Transverse colon (tissue), 4 donors: Measurements from ENCODE around the gene RBCK1. TPM values are rescaled to one million over a fixed set of nuclear protein-coding genes. Genes with fewer than 3 reads are reported as not detected.

Source experiments
- DNase-seq: peaks from one replicate; pipeline ENCODE4 v3.0.0-alpha.2; 2019
- H3K27ac ChIP-seq, 4 donors: fragments of 200-600 bp; sonication (generic); 2 replicates each; pipeline ENCODE4 v1.5.1; 2016 to 2018; ENCODE audit warnings: inconsistent platforms in 4 of 4
- H3K27me3 ChIP-seq: fragments of 200-600 bp; sonication (generic); 2 replicates; pipeline ENCODE4 v1.5.1; 2017; ENCODE audit warnings: inconsistent platforms
- H3K36me3 ChIP-seq, 4 donors: fragments of 200-600 bp; sonication (generic); 2 replicates each; pipeline ENCODE4 v1.5.1; 2017 to 2019; ENCODE audit warnings: inconsistent platforms in 4 of 4
- H3K4me1 ChIP-seq, 4 donors: fragments of 200-600 bp; sonication (generic); 2 replicates each; pipeline ENCODE4 v1.5.1; 2017 to 2020; ENCODE audit warnings: inconsistent platforms in 4 of 4
- H3K4me3 ChIP-seq, 4 donors: fragments of 200-600 bp; sonication (generic); 1 replicate in 1 of 4; 2 replicates in 3 of 4; pipeline versions ENCODE4 v1.5.1 to v1.6.1; 2017 to 2019; ENCODE audit warnings: inconsistent platforms in 4 of 4
- H3K9me3 ChIP-seq, 2 donors: fragments of 200-600 bp; sonication (generic); 2 replicates each; pipeline ENCODE4 v1.5.1; 2017 to 2019; ENCODE audit warnings: inconsistent platforms in 2 of 2
- EP300 ChIP-seq: sonication (generic); formaldehyde crosslinking; IDR thresholded peaks from one replicate; pipeline ENCODE4 v1.6.1; 2017; ENCODE audit warnings: antibody characterized with exemption, low read depth
- POLR2A ChIP-seq: fragments of 450-650 bp; IDR thresholded peaks from one replicate; pipeline ENCODE4 v1.6.1; 2016; ENCODE audit warnings: antibody characterized with exemption, mild to moderate bottlenecking, moderate library complexity
- POLR2AphosphoS5 ChIP-seq, 3 donors: sonication (generic); formaldehyde crosslinking; IDR thresholded peaks; one replicate each; pipeline ENCODE4 v1.6.1; 2016; ENCODE audit warnings: antibody characterized with exemption in 3 of 3
- WGBS, 2 donors: methylation state at CpG; one replicate each; pipeline ENCODE4 v1.1.5; 2018; ENCODE audit warnings: low coverage in 1 of 2; 5-methylcytosine and 5-hydroxymethylcytosine counted together
- in situ Hi-C, 4 donors: fragments of 200-750 bp; cut with MboI; loops; one replicate each; pipeline versions ENCODE4 v1.15.0 to v1.15.1; 2017; ENCODE audit warnings: low sequenced_read_pairs in 3 of 4, low pct_ligation_motif_present in 1 of 4, low pct_unique_long_range_greater_than_20kb in 1 of 4
- intact Hi-C: fragments of 100-400 bp; cut with DNase I; formaldehyde crosslinking; loops from one replicate; pipeline ENCODE4 v1.15.1; 2023; ENCODE audit warnings: low total_unique reads
- total RNA-seq, 4 donors: library from RNA; depleted of rRNA; stranded (reverse); fragments of >200 nt; gene quantifications; one replicate each; pipeline ENCODE4 v1.1.0, GENCODE V29; 2016
- TF ChIP-seq, protein P1 (sequence below), 5 experiments: fragments of 200-600 bp in 3 of 5; fragments of 450-650 bp in 2 of 5; sonication (generic) in 3 of 5; IDR thresholded peaks; 1 replicate in 2 of 5; 2 replicates in 3 of 5; pipeline ENCODE4 v1.5.1; 2016 to 2017; ENCODE audit warnings: antibody characterized with exemption in 5 of 5, inconsistent platforms in 3 of 5, mild to moderate bottlenecking in 2 of 5, moderate library complexity in 1 of 5

Gene RBCK1
- total RNA-seq, 4 donors from 2014 or later: 101 to 152 (median 110) TPM

DNA sequence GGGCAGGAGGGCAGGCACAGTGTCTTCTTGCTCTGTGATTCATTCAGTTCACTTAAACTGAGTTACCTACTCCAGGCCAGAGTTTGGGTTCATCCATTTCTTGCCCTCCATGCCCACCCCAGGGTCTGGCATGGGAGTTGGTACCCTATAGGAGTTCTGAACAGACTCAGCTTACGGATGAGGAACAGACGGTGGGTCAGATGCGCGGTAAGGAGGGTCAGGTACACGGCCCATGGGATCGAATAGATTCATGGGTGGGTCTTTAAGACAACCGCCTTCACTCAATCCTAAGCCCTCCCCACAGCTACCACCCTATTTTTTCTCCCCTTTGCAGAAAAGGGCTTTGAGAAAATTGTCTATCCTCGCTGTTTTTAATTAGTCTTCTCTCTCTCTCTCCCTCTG, 40.6 kb upstream of the RBCK1 start:
- Histone ChIP-seq H3K27me3 (no peaks in the 10 kb centered on the region), H3K4me3 (no peak overlapping the region), H3K36me3 (no peaks in the 10 kb centered on the region), H3K27ac (no peak overlapping the region), H3K4me1 (peaks cover 0 to 25% (median 6%) of the 10 kb centered on the region in 4 donors), H3K9me3 (no peaks in the 10 kb centered on the region)
- intact Hi-C loops: no loop called here
- in situ Hi-C loops: no loop called here
- no peak for TF ChIP-seq POLR2AphosphoS5 (IDR thresholded peaks at IDR 0.05)
- no peak for TF ChIP-seq POLR2A
- TF ChIP-seq, protein P1, sequence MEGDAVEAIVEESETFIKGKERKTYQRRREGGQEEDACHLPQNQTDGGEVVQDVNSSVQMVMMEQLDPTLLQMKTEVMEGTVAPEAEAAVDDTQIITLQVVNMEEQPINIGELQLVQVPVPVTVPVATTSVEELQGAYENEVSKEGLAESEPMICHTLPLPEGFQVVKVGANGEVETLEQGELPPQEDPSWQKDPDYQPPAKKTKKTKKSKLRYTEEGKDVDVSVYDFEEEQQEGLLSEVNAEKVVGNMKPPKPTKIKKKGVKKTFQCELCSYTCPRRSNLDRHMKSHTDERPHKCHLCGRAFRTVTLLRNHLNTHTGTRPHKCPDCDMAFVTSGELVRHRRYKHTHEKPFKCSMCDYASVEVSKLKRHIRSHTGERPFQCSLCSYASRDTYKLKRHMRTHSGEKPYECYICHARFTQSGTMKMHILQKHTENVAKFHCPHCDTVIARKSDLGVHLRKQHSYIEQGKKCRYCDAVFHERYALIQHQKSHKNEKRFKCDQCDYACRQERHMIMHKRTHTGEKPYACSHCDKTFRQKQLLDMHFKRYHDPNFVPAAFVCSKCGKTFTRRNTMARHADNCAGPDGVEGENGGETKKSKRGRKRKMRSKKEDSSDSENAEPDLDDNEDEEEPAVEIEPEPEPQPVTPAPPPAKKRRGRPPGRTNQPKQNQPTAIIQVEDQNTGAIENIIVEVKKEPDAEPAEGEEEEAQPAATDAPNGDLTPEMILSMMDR (IDR thresholded peaks at IDR 0.05): no peak
- TF ChIP-seq EP300: no peak
- 77 to 93% methylated on average over 6 to 8 of the region's 8 CpGs for WGBS, 2 donors
- no peak for DNase-seq

- 83 to 100% methylated on average over 1 to 4 of the region's 4 CpGs for WGBS, 2 donors
- Histone ChIP-seq H3K27ac (no peak overlapping the region), H3K27me3 (no peaks in the 10 kb centered on the region), H3K9me3 (no peaks in the 10 kb centered on the region), H3K4me1 (peaks cover 0 to 24% (median 6%) of the 10 kb centered on the region in 4 donors), H3K4me3 (no peak overlapping the region), H3K36me3 (no peaks in the 10 kb centered on the region)
- intact Hi-C loops (no loop called here), in situ Hi-C loops (no loop called here)
- DNase-seq: no peak
- TF ChIP-seq EP300: no peak
- no peak for TF ChIP-seq POLR2A
- TF ChIP-seq, protein P1 (IDR thresholded peaks at IDR 0.05): no peak
- TF ChIP-seq POLR2AphosphoS5 (IDR thresholded peaks at IDR 0.05): no peak
Observed at GRCh38 chr20:368915-369314, 39.2 kb upstream of the RBCK1 start.

DNA sequence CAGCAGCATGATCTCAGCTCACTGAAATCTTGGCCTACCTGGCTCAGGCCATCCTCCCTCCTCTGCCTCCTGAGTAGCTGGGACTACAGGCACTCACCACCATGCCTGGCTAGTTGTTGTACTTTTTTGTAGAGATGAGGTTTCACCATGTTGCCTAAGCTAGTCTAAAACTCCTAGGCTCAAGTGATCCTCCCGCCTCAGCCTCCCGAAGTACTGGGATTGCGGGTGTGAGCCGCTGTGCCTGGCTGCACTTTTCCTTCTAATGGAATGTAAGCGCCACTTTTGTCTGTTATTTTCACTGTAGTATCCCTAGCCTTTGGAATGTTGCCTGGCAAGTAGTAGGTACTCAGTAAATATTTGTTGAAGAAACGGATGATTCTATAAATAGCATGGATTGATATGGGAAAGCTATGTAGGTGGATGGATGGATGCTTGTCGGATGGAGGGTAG, 37.9 kb upstream of the RBCK1 start:
- in situ Hi-C loops (no loop called here), intact Hi-C loops (no loop called here)
- no peak overlapping the region for H3K4me3 ChIP-seq
- H3K4me1 ChIP-seq: peaks cover 0 to 24% (median 6%) of the 10 kb centered on the region in 4 donors
- 54 to 59% methylated on average over 7 of the region's 7 CpGs for WGBS, 2 donors
- DNase-seq: no peak
- no peak for TF ChIP-seq POLR2A
- TF ChIP-seq POLR2AphosphoS5 (IDR thresholded peaks at IDR 0.05): no peak
- TF ChIP-seq, protein P1 (IDR thresholded peaks at IDR 0.05): no peak
- no peak for TF ChIP-seq EP300
- no peak overlapping the region for H3K27ac ChIP-seq
- H3K27me3 ChIP-seq: no peaks in the 10 kb centered on the region
- no peaks in the 10 kb centered on the region for H3K9me3 ChIP-seq
- H3K36me3 ChIP-seq: no peaks in the 10 kb centered on the region

DNA sequence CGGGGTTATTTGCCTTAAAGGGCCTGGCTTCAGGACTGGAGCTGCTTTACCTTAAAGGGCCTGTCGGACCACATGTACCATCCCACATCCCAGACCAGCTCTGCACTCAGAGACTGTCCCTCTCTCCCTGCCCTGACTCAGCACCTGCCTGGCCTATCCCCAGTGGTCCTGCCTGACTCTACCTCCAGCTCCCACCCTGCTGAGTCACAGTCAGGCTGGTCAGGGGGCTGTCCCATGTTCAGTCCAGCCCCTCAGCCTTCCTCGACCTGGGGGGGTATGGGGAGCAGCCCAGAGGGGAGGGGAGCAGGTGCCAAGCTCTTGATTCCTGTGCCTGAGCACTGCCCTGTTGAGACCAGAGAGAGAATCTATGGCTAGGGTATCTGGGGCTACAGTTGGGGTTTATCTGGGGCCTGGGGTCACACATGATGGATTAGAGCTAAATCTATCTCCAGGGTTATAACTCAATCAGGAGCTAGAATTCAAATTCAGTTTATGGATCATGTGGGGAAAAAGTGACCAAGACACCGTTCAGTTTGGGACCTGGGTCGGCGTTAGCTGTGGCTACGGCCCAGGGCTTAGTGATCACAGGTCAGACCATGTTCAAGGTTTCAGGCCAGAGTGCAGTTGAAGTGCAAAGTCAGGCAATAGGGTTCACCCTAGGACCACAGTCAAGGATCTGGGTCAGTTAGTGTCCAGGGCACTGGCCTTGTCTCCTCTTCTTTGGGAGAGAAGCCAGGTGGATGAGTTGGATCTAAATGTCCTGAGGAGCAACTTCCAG, 36.9 kb upstream of the RBCK1 start:
- H3K36me3 ChIP-seq: no peaks in the 10 kb centered on the region
- no peaks in the 10 kb centered on the region for H3K27me3 ChIP-seq
- intact Hi-C loops: no loop called here
- no peak for DNase-seq
- 72 to 100% methylated on average over 4 to 7 of the region's 7 CpGs for WGBS, 2 donors
- H3K4me1 ChIP-seq: peaks cover 0 to 22% (median 6%) of the 10 kb centered on the region in 4 donors
- H3K9me3 ChIP-seq: no peaks in the 10 kb centered on the region
- H3K4me3 ChIP-seq: no peak overlapping the region
- TF ChIP-seq EP300: no peak
- TF ChIP-seq POLR2A: no peak
- no peak for TF ChIP-seq POLR2AphosphoS5 (IDR thresholded peaks at IDR 0.05)
- TF ChIP-seq, protein P1 (IDR thresholded peaks at IDR 0.05): no peak
- in situ Hi-C loops: no loop called here
- H3K27ac ChIP-seq: peak overlapping the region in 1 of 4 donors; percentile 46
